Posterior vena cava (tissue), 2 donors: ENCODE data around the gene TAX1BP1. TPM values are rescaled to one million over a fixed set of nuclear protein-coding genes. Genes with fewer than 3 reads are reported as not detected.

Experiments
- DNase-seq: peaks from one replicate; pipeline ENCODE4 v3.0.0-alpha.2; 2020; ENCODE audit warnings: low spot score
- intact Hi-C, 2 donors: fragments of 100-400 bp; cut with DNase I; formaldehyde crosslinking; loops; one replicate each; pipeline versions ENCODE4 v1.14.1 to v1.14.2; 2022 to 2023
- total RNA-seq, 2 donors: library from RNA; stranded (reverse); fragmentation: NEBNext Ultra II Directional; extraction: Animal tissue kit (Norgen Biotek cat#: 25700); gene quantifications; one replicate each; pipeline ENCODE4 v1.2.1, GENCODE V29; 2021
- donor health status: DM: yes; HTN: yes; CAD: no.
- donor health status: DM: yes; HTN: yes; CAD: no.

TAX1BP1 gene
- total RNA-seq, 2 donors from 2014 or later = 93.0 to 131 TPM

GRCh38 chr7:27765841-27766240 lies 25.9 kb downstream of the TAX1BP1 start:
- intact Hi-C loops = loop anchor here in 1 of 2 donors (10.0 kb wide), 1 partner anchor 551 kb away; no protein-coding TSS in a partner anchor
- DNase-seq = no peak

GRCh38 chr7:27767374-27767773 lies 27.4 kb downstream of the TAX1BP1 start:
- intact Hi-C loops = loop anchor here in 1 of 2 donors (10.0 kb wide), 1 partner anchor 553 kb away; no protein-coding TSS in a partner anchor
- DNase-seq = no peak

GRCh38 chr7:27771111-27771510 lies 31.1 kb downstream of the TAX1BP1 start:
- DNase-seq = no peak
- intact Hi-C loops = no loop called here

GRCh38 chr7:27774717-27775328 lies 34.9 kb downstream of the TAX1BP1 start:
- intact Hi-C loops = no loop called here
- DNase-seq = no peak

GRCh38 chr7:27775782-27776181 lies 35.8 kb downstream of the TAX1BP1 start:
- no peak for DNase-seq
- intact Hi-C loops = no loop called here

GRCh38 chr7:27777662-27778061 lies 37.7 kb downstream of the TAX1BP1 start:
- intact Hi-C loops = no loop called here
- no peak for DNase-seq

GRCh38 chr7:27779873-27780272 lies 39.9 kb downstream of the TAX1BP1 start:
- no peak for DNase-seq
- intact Hi-C loops = no loop called here

- DNase-seq = no peak
- intact Hi-C loops = no loop called here
These were observed 41.2 kb downstream of the TAX1BP1 start for GRCh38 chr7:27781188-27781587.

- no peak for DNase-seq
- intact Hi-C loops = no loop called here
These were observed 42.9 kb downstream of the TAX1BP1 start for GRCh38 chr7:27782849-27783248.

- no peak for DNase-seq
- intact Hi-C loops = no loop called here
These were observed 44.6 kb downstream of the TAX1BP1 start for GRCh38 chr7:27784399-27785053.

- intact Hi-C loops = no loop called here
- DNase-seq = no peak
These were observed 48.5 kb downstream of the TAX1BP1 start for GRCh38 chr7:27788437-27788836.

GRCh38 chr7:27793780-27794179 lies 53.8 kb downstream of the TAX1BP1 start:
- DNase-seq = no peak
- intact Hi-C loops = no loop called here

- intact Hi-C loops = no loop called here
- DNase-seq = no peak
These were observed 56.0 kb downstream of the TAX1BP1 start for GRCh38 chr7:27795977-27796376.

- intact Hi-C loops = no loop called here
These were observed 59.2 kb downstream of the TAX1BP1 start for GRCh38 chr7:27799212-27799611.

GRCh38 chr7:27802999-27803398 lies 63.0 kb downstream of the TAX1BP1 start:
- no peak for DNase-seq
- intact Hi-C loops = no loop called here

More at GRCh38 chr7:27799212-27799611, 59.2 kb downstream of the TAX1BP1 start:
- no peak for DNase-seq

GRCh38 chr7:27804139-27804538 lies 64.2 kb downstream of the TAX1BP1 start:
- no peak for DNase-seq
- intact Hi-C loops = no loop called here

- intact Hi-C loops = no loop called here
- no peak for DNase-seq
These were observed 68.7 kb downstream of the TAX1BP1 start for GRCh38 chr7:27808626-27809025.

- intact Hi-C loops = no loop called here
- DNase-seq = no peak
These were observed 70.2 kb downstream of the TAX1BP1 start for GRCh38 chr7:27810186-27810585.

- no peak for DNase-seq
- intact Hi-C loops = no loop called here
These were observed 72.7 kb downstream of the TAX1BP1 start for GRCh38 chr7:27812706-27813105.

GRCh38 chr7:27822245-27822644 lies 82.3 kb downstream of the TAX1BP1 start:
- no peak for DNase-seq
- intact Hi-C loops = no loop called here

GRCh38 chr7:27825891-27826290 lies 85.9 kb downstream of the TAX1BP1 start:
- DNase-seq = no peak
- intact Hi-C loops = no loop called here
